ENCODE data around the gene KIRREL3.

GRCh38 chr11:126756855-126757254 is 243.7 kb downstream of the KIRREL3 start:
- TF ChIP-seq, protein P1, sequence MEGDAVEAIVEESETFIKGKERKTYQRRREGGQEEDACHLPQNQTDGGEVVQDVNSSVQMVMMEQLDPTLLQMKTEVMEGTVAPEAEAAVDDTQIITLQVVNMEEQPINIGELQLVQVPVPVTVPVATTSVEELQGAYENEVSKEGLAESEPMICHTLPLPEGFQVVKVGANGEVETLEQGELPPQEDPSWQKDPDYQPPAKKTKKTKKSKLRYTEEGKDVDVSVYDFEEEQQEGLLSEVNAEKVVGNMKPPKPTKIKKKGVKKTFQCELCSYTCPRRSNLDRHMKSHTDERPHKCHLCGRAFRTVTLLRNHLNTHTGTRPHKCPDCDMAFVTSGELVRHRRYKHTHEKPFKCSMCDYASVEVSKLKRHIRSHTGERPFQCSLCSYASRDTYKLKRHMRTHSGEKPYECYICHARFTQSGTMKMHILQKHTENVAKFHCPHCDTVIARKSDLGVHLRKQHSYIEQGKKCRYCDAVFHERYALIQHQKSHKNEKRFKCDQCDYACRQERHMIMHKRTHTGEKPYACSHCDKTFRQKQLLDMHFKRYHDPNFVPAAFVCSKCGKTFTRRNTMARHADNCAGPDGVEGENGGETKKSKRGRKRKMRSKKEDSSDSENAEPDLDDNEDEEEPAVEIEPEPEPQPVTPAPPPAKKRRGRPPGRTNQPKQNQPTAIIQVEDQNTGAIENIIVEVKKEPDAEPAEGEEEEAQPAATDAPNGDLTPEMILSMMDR (IDR thresholded peaks at IDR 0.05): no peak
- TF ChIP-seq, protein P2, sequence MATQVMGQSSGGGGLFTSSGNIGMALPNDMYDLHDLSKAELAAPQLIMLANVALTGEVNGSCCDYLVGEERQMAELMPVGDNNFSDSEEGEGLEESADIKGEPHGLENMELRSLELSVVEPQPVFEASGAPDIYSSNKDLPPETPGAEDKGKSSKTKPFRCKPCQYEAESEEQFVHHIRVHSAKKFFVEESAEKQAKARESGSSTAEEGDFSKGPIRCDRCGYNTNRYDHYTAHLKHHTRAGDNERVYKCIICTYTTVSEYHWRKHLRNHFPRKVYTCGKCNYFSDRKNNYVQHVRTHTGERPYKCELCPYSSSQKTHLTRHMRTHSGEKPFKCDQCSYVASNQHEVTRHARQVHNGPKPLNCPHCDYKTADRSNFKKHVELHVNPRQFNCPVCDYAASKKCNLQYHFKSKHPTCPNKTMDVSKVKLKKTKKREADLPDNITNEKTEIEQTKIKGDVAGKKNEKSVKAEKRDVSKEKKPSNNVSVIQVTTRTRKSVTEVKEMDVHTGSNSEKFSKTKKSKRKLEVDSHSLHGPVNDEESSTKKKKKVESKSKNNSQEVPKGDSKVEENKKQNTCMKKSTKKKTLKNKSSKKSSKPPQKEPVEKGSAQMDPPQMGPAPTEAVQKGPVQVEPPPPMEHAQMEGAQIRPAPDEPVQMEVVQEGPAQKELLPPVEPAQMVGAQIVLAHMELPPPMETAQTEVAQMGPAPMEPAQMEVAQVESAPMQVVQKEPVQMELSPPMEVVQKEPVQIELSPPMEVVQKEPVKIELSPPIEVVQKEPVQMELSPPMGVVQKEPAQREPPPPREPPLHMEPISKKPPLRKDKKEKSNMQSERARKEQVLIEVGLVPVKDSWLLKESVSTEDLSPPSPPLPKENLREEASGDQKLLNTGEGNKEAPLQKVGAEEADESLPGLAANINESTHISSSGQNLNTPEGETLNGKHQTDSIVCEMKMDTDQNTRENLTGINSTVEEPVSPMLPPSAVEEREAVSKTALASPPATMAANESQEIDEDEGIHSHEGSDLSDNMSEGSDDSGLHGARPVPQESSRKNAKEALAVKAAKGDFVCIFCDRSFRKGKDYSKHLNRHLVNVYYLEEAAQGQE (IDR thresholded peaks at IDR 0.05): no peak
- TF ChIP-seq USF2 (IDR thresholded peaks at IDR 0.05) (no peak), BHLHE40 (IDR thresholded peaks at IDR 0.05; ENCODE audit: low read depth, low read length) (no peak), POLR2A (IDR thresholded peaks at IDR 0.05; ENCODE audit: low read length) (no peak), SMC3 (IDR thresholded peaks at IDR 0.05) (no peak), KDM5A (IDR thresholded peaks at IDR 0.05) (no peak), CEBPB (IDR thresholded peaks at IDR 0.05) (no peak), EP300 (IDR thresholded peaks at IDR 0.05) (no peak), JUN (IDR thresholded peaks at IDR 0.05) (no peak), POLR2AphosphoS2 (conservative IDR thresholded peaks at IDR 0.05; ENCODE audit: low read length) (no peak), NR3C1 (IDR thresholded peaks at IDR 0.05) (no peak), FOSL2 (IDR thresholded peaks at IDR 0.05) (no peak), FOSL2 (CRISPR knock-in tag; IDR thresholded peaks at IDR 0.05) (no peak), EHF (CRISPR knock-in tag; IDR thresholded peaks at IDR 0.05) (no peak)

Measured in A549 (cell line).